GM12878 (cell line): ENCODE data around the gene GIMD1. TPM values are rescaled to one million over a fixed set of nuclear protein-coding genes. Genes with fewer than 3 reads are reported as not detected.

ENCODE experiments used
- ATAC-seq: fragments of 200-7000 bp; cut with Tn5 transposase; 3 replicates; pipeline ENCODE4 v1.9.1; 2020; ENCODE audit warnings: mild to moderate bottlenecking, moderate library complexity
- BruUV-seq: library from RNA; stranded (reverse); fragments of 400-500 nt; replicated peaks from 2 replicates; lab custom pipeline; 2021; lab: Mats Ljungman, UMichigan
- CTCF ChIA-PET: fragments of 300-600 bp; sonication (Branson Sonifier 250); formaldehyde crosslinking; extraction: SDS; loops from one replicate; lab custom pipeline; 2021; ENCODE audit warnings: inconsistent platforms; lab: Yijun Ruan, JAX
- POLR2A ChIA-PET: fragments of 350-600 bp; formaldehyde crosslinking; extraction: SDS; loops from one replicate; lab custom pipeline; 2021; ENCODE audit warnings: inconsistent platforms; lab: Charles Lee
- RAD21 ChIA-PET: fragments of 300-600 bp; sonication (Branson Sonifier 250); formaldehyde crosslinking; loops from one replicate; lab custom pipeline; 2023; ENCODE audit warnings: antibody characterized with exemption; ENCODE audit not compliant: unreplicated experiment; lab: Charles Lee
- SMC1A ChIA-PET: fragments of 300-600 bp; sonication (Branson Sonifier 250); formaldehyde crosslinking; loops from one replicate; lab custom pipeline; 2023; ENCODE audit not compliant: unreplicated experiment, uncharacterized antibody; lab: Charles Lee
- DNase-seq: peaks from one replicate; pipeline ENCODE4 v3.0.0-alpha.2; 2011; ENCODE audit warnings: low read depth, low spot score
- FAIRE-seq: peaks from 3 replicates; lab custom pipeline; 2011; peaks lifted over from hg19 to GRCh38; lab: Jason Lieb, UNC
- H2AFZ ChIP-seq: 2 replicates; pipeline ENCODE4 v1.6.0; 2011; ENCODE audit warnings: low read depth, low read length, control low read depth; ENCODE audit not compliant: control insufficient read depth
- H3K27ac ChIP-seq: 2 replicates; pipeline ENCODE4 v1.5.1; 2011; ENCODE audit warnings: control low read depth; ENCODE audit not compliant: control insufficient read depth, insufficient read depth
- H3K27me3 ChIP-seq, 2 experiments: replicated peaks in 1 of 2; 2 replicates each; pipeline versions ENCODE4 v1.6.0 to v1.6.1; 2011; ENCODE audit warnings: low read length in 1 of 2; ENCODE audit not compliant: control insufficient read depth in 2 of 2, insufficient read depth in 2 of 2
- H3K36me3 ChIP-seq, 2 experiments: 2 replicates each; pipeline ENCODE4 v1.5.1; 2011; ENCODE audit warnings: low read length in 1 of 2; ENCODE audit not compliant: control insufficient read depth in 2 of 2, insufficient read depth in 2 of 2
- H3K4me1 ChIP-seq: 2 replicates; pipeline ENCODE4 v1.6.1; 2011; ENCODE audit warnings: mild to moderate bottlenecking, low read length, moderate library complexity, mixed read lengths; ENCODE audit not compliant: control insufficient read depth, insufficient read depth
- H3K4me2 ChIP-seq: 2 replicates; pipeline ENCODE4 v1.6.0; 2011; ENCODE audit warnings: control low read depth; ENCODE audit not compliant: control insufficient read depth, insufficient read depth
- H3K4me3 ChIP-seq: fragments of 200-600 bp; sonication (generic); 2 replicates; pipeline ENCODE4 v1.5.1; 2016
- H3K79me2 ChIP-seq: 2 replicates; pipeline ENCODE4 v1.6.0; 2011; ENCODE audit warnings: low read length; ENCODE audit not compliant: control insufficient read depth, insufficient read depth
- H3K9ac ChIP-seq: 2 replicates; pipeline ENCODE4 v1.8.0; 2011; ENCODE audit warnings: low read length, control low read depth, mixed read lengths; ENCODE audit not compliant: control insufficient read depth, insufficient read depth
- H3K9me3 ChIP-seq: replicated peaks from 3 replicates; pipeline ENCODE4 v1.5.1; 2011; ENCODE audit warnings: mild to moderate bottlenecking, low read length; ENCODE audit not compliant: control insufficient read depth, insufficient read depth
- H4K20me1 ChIP-seq: 2 replicates; pipeline ENCODE4 v1.6.0; 2011; ENCODE audit not compliant: control insufficient read depth, insufficient read depth
- BCL11A ChIP-seq: IDR thresholded peaks from 2 replicates; pipeline ENCODE4 v1.6.1; 2011; ENCODE audit warnings: low read depth, low read length
- FOXK2 ChIP-seq: fragments of 450-650 bp; IDR thresholded peaks from 2 replicates; pipeline ENCODE4 v1.6.1; 2017; ENCODE audit warnings: mild to moderate bottlenecking, moderate library complexity
- HCFC1 ChIP-seq: fragments of 150-350 bp; IDR thresholded peaks from 2 replicates; pipeline ENCODE4 v1.6.1; 2014; ENCODE audit warnings: low read length
- JUNB ChIP-seq: IDR thresholded peaks from 2 replicates; pipeline ENCODE4 v1.6.1; 2016; ENCODE audit warnings: antibody characterized with exemption, mild to moderate bottlenecking
- MTA2 ChIP-seq: fragments of 450-650 bp; IDR thresholded peaks from 2 replicates; pipeline ENCODE4 v1.6.1; 2016; ENCODE audit warnings: low read depth, mild to moderate bottlenecking, moderate library complexity
- MYB ChIP-seq: fragments of 150-350 bp; IDR thresholded peaks from 2 replicates; pipeline ENCODE4 v1.6.1; 2014; ENCODE audit warnings: mild to moderate bottlenecking, low read depth, low read length, borderline replicate concordance
- NFIC ChIP-seq: IDR thresholded peaks from 2 replicates; pipeline ENCODE4 v1.6.1; 2012; ENCODE audit warnings: low read depth, mild to moderate bottlenecking, inconsistent platforms, low read length, moderate library complexity
- NR2C1 ChIP-seq: fragments of 450-650 bp; IDR thresholded peaks from 2 replicates; pipeline ENCODE4 v1.6.1; 2017; ENCODE audit warnings: antibody characterized with exemption, mild to moderate bottlenecking, moderate library complexity
- RAD21 ChIP-seq: IDR thresholded peaks from 2 replicates; pipeline ENCODE4 v1.6.1; 2011; ENCODE audit warnings: mild to moderate bottlenecking, low read depth, low read length, moderate library complexity; ENCODE audit not compliant: insufficient read depth
- RFX5 ChIP-seq: IDR thresholded peaks from 2 replicates; pipeline ENCODE4 v1.6.1; 2011; ENCODE audit warnings: low read depth, low read length, improper control_type of control experiment
- SP1 ChIP-seq: IDR thresholded peaks from one replicate; pipeline ENCODE4 v1.6.1; 2011; ENCODE audit warnings: low read depth, low read length
- WRNIP1 ChIP-seq: IDR thresholded peaks from 2 replicates; pipeline ENCODE4 v1.6.1; 2011; ENCODE audit warnings: low read depth, low read length, improper control_type of control experiment, borderline replicate concordance
- ZNF24 ChIP-seq: fragments of 450-650 bp; IDR thresholded peaks from 2 replicates; pipeline ENCODE4 v1.6.1; 2017; ENCODE audit warnings: antibody characterized with exemption, mild to moderate bottlenecking
- ZNF622 ChIP-seq: fragments of 450-650 bp; IDR thresholded peaks from 2 replicates; pipeline ENCODE4 v1.6.1; 2017; ENCODE audit warnings: mild to moderate bottlenecking, inconsistent platforms
- WGBS: methylation state at CpG from one replicate; pipeline ENCODE4 v1.1.6; 2016; ENCODE audit warnings: low lambda C conversion rate; ENCODE audit not compliant: insufficient replicate concordance, insufficient coverage; ENCODE audit errors: missing lambda C conversion rate; 5-methylcytosine and 5-hydroxymethylcytosine counted together
- in situ Hi-C: fragments of 300-500 bp; cut with MboI; formaldehyde crosslinking; loops from 9 replicates; pipeline ENCODE4 v1.14.3; 2018; ENCODE audit warnings: mixed read lengths
- intact Hi-C: fragments of 100-400 bp; cut with micrococcal nuclease; formaldehyde crosslinking; loops from one replicate; pipeline ENCODE4 v1.14.2; 2022; ENCODE audit not compliant: unreplicated experiment
- polyA plus RNA-seq, 11 experiments: library from polyadenylated mRNA; depleted of rRNA in 4 of 11; unstranded in 6 of 11; stranded (reverse) in 5 of 11; fragments of >200 nt; fragmentation: Nextera tagmentation in 4 of 11; fragmentation: Illumina TruSeq in 1 of 11; extraction: Ambion mirVana in 4 of 11; extraction: Trizol in 1 of 11; gene quantifications; 1 replicate in 1 of 11; 2 replicates in 10 of 11; pipeline versions ENCODE4 v1.2.1 to v1.2.3, GENCODE V29; 2011 to 2016; ENCODE audit warnings: inconsistent platforms in 2 of 11, missing spikeins in 2 of 11, low read depth in 1 of 11
- total RNA-seq, 4 experiments: library from RNA; depleted of rRNA in 3 of 4; stranded (reverse); fragments of >200 nt in 3 of 4; fragmentation: Illumina TruSeq in 1 of 4; extraction: Trizol in 1 of 4; gene quantifications; 2 replicates each; pipeline versions ENCODE4 v1.2.1 to v1.2.3, GENCODE V29; 2013 to 2021
- TF ChIP-seq, protein P1 (sequence below): IDR thresholded peaks from 2 replicates; pipeline ENCODE4 v1.6.1; 2012; ENCODE audit warnings: low read depth, low read length, improper control_type of control experiment
- TF ChIP-seq, protein P2 (sequence below): fragments of 450-650 bp; IDR thresholded peaks from 2 replicates; pipeline ENCODE4 v1.6.1; 2016; ENCODE audit warnings: mild to moderate bottlenecking
- TF ChIP-seq, protein P3 (sequence below): fragments of 150-350 bp; IDR thresholded peaks from 2 replicates; pipeline ENCODE4 v1.6.1; 2014; ENCODE audit warnings: mild to moderate bottlenecking, low read depth, low read length

Gene GIMD1
- total and polyA plus RNA-seq, 10 of the 15 experiments (the other 5 are each of a cell fraction or from before 2014, with no cell fraction given): 0.14 TPM; not detected in 9

DNA sequence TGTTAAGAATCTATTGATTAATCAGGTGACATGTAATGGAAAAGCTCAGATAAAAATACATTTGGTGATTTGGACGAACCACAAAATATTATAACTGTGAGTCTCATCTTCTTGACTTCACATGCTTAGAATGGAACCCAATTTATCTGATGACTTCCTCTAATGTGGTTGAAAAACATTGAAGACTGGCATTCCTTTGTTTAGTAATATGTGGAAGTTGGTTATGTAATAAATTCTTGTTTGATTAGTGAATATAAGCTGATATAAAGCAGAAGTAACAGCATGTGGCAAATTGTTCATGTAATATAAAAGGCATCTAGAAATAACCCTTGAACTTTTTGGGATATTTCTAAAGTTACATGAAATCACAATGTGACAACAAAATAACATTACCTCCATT lies 9.7 kb downstream of the GIMD1 start (continued):
- TF ChIP-seq NFIC: no peak
- TF ChIP-seq NR2C1: no peak

DNA sequence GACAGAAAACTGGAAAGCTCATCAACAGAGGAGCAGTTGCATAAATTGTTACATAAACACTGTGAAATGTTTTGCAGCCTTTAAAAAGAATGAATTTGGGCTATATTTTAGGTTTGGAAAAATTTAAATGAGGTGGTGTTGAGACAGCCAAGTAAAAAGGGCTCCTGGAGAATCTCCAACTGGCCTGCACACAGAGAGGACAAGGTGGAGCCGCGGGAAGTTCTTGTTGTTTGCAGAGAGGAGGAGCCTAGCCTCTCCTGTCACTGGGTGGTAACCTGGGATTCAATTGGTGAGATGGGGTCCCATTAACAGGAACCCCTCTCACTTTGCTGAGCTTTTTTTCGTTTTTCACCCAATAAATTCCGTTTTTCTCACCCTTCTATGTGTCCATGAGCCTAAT lies 13.4 kb downstream of the GIMD1 start:
- ChIA-PET RAD21 (no interaction called here), SMC1A (no interaction called here), CTCF (interaction anchor here (1.6 kb wide), 1 partner anchor 13 kb away, joined by 3 read pairs; no protein-coding TSS in a partner anchor), POLR2A (interaction anchor here (0.6 kb wide), 1 partner anchor 180 kb away, joined by 3 read pairs; no protein-coding TSS in a partner anchor)
- Histone ChIP-seq H3K9ac (no peak overlapping the region), H3K4me3 (no peak overlapping the region), H2AFZ (no peak overlapping the region), H3K4me2 (no peak overlapping the region), H3K79me2 (no peaks in the 10 kb centered on the region), H3K27me3 (no peaks in the 10 kb centered on the region), H4K20me1 (no peaks in the 10 kb centered on the region), H3K36me3 (no peaks in the 10 kb centered on the region), H3K27ac (no peak overlapping the region), H3K9me3 (no peaks in the 10 kb centered on the region), H3K4me1 (no peaks in the 10 kb centered on the region)
- no peak for FAIRE-seq
- intact Hi-C loops: no loop called here
- TF ChIP-seq JUNB: no peak
- TF ChIP-seq ZNF24: no peak
- TF ChIP-seq RAD21: no peak
- no peak for TF ChIP-seq FOXK2
- no peak for TF ChIP-seq HCFC1
- TF ChIP-seq, protein P1, sequence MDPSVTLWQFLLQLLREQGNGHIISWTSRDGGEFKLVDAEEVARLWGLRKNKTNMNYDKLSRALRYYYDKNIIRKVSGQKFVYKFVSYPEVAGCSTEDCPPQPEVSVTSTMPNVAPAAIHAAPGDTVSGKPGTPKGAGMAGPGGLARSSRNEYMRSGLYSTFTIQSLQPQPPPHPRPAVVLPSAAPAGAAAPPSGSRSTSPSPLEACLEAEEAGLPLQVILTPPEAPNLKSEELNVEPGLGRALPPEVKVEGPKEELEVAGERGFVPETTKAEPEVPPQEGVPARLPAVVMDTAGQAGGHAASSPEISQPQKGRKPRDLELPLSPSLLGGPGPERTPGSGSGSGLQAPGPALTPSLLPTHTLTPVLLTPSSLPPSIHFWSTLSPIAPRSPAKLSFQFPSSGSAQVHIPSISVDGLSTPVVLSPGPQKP: no peak
- TF ChIP-seq, protein P2, sequence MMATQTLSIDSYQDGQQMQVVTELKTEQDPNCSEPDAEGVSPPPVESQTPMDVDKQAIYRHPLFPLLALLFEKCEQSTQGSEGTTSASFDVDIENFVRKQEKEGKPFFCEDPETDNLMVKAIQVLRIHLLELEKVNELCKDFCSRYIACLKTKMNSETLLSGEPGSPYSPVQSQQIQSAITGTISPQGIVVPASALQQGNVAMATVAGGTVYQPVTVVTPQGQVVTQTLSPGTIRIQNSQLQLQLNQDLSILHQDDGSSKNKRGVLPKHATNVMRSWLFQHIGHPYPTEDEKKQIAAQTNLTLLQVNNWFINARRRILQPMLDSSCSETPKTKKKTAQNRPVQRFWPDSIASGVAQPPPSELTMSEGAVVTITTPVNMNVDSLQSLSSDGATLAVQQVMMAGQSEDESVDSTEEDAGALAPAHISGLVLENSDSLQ: no peak
- no peak for TF ChIP-seq ZNF622
- TF ChIP-seq BCL11A: no peak
- TF ChIP-seq WRNIP1: no peak
- no peak for TF ChIP-seq SP1
- TF ChIP-seq RFX5: no peak
- TF ChIP-seq MTA2: no peak
- no peak for TF ChIP-seq MYB
- TF ChIP-seq, protein P3, sequence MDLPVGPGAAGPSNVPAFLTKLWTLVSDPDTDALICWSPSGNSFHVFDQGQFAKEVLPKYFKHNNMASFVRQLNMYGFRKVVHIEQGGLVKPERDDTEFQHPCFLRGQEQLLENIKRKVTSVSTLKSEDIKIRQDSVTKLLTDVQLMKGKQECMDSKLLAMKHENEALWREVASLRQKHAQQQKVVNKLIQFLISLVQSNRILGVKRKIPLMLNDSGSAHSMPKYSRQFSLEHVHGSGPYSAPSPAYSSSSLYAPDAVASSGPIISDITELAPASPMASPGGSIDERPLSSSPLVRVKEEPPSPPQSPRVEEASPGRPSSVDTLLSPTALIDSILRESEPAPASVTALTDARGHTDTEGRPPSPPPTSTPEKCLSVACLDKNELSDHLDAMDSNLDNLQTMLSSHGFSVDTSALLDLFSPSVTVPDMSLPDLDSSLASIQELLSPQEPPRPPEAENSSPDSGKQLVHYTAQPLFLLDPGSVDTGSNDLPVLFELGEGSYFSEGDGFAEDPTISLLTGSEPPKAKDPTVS: no peak
- no peak for ATAC-seq
- in situ Hi-C loops: no loop called here
- no peak for DNase-seq
- 61% methylated on average over 4 of the region's 4 CpGs for WGBS
- BruUV-seq: no TSS peak
